Stimulated activated CD4-positive, alpha-beta T cell treated with anti-CD3 and anti-CD28 coated beads, Interleukin-15, amount 100 ng/mL, for 24 hours (primary cell): ENCODE data around the gene SLC22A4.

Experiments
- DNase-seq: peaks from one replicate; pipeline ENCODE4 v3.0.0-alpha.2; 2020

The SLC22A4 gene

DNA sequence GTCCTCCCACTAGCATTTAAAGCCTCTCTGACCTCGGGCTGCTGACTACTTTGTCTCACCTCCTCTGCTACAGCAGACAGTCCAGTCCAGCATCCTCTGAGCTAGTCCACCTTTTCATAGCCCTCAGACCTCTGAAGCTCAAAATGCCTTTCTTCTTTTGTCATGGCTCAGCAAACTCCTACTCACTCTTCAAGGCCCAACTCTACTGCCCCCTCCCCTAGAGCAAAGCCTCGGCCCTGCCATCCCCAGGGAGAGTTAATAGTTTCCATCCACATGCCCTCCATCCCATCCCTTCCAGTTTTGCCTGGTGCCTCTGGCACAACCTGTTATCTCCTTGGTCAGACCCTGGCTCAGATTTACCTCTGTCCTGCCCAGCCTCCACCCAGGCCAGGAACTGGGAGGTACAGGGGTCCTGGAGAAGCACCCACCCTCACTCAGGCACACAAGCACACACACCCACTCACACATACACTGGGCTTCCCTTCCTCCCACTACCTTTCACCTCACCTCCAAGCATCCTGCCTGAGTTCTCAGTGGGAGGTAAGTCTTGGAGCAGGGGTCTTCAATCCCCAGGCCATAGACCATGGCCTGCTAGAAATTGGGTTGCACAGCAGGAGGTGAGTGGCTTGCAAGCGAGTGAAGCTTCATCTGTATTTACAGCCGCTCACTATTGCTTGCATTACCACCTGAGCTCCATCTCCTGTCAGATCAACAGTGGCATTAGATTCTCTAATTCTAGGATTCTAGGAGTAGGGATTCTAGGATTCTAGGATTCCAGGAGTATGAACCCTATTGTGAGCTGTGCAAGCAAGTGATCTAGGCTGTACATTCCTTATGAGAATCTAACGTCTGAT lies 18.6 kb upstream of the SLC22A4 start:
- DNase-seq, result no peak

DNA sequence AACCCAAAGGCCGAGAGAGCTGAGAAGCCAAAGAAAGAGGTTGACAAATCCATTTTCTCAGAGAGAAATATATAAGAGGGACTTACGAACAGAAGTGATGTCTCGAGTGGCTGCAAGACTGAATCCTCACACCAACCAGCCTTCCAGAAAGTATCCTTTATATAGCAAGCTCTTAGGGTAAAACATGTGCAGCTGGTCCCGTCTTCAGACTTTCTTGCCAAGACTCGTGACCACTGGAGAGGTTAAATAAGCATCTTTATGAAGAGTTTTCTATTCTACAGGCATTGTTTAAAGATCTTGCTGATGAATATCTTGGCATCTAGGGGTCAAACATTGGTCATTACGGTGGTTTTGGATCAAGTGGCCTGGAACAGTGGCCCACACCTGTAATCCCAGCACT lies 16.9 kb upstream of the SLC22A4 start:
- DNase-seq, result no peak

DNA sequence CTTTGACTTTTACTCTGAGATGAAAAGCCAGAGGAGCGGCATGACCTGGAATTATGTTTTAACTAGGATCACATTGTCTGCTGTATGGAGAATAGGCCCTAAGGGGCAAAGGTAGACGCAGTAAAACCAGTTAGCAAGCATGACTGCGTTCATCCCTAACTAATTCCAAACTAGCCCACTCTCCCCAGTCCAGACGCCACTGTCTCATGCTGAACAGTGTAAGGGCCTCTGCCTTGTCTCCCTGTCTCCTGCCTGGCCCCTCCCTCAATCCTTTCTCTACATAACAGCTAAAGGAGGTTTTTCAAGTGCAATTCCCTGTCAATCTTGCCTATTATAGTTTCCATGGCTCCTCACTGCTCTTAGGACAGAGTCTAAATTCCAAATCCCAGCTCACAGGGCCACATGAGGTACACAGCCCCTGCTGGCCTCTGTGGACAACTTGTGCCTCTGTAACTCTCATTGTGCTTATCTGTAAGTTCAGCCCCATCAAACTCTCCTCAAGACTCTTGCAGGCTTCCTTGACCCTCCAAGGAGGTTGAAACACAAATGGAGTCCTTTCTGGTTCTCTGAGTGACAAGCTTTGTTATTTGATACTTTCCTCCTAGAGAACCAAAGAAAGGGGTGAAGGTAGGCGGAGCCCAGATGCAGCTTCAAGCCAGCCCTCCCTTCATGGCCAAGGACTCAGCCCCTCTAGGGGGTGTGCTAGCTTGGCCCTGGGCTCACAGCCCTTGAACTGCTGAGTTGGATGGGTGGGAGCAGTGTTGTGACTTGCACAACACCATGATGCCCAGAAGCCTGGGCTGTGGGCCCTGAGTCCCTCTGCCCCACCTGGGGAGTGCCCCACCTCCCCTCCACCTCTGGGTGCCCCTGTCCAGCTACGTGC lies 16.0 kb upstream of the SLC22A4 start:
- no peak for DNase-seq

DNA sequence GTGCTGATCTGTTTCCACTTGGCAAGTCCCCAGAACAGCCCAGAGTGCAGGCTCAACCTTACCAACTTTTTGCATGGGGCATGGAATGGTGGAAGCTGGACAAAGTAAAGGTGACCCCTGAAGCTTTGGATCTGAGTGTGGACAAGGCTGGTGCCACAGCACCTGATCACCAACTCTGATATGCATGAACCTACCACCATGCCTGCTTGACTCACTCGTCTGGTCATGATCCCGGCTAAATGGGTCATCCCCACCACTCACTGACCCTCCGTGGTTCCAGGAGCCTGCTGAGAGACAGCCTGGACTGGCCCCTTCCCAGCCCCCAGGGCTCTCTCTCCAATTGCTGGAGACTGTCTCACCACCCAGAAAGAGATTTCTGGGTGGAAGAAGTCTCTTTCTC lies 14.4 kb upstream of the SLC22A4 start:
- no peak for DNase-seq

DNA sequence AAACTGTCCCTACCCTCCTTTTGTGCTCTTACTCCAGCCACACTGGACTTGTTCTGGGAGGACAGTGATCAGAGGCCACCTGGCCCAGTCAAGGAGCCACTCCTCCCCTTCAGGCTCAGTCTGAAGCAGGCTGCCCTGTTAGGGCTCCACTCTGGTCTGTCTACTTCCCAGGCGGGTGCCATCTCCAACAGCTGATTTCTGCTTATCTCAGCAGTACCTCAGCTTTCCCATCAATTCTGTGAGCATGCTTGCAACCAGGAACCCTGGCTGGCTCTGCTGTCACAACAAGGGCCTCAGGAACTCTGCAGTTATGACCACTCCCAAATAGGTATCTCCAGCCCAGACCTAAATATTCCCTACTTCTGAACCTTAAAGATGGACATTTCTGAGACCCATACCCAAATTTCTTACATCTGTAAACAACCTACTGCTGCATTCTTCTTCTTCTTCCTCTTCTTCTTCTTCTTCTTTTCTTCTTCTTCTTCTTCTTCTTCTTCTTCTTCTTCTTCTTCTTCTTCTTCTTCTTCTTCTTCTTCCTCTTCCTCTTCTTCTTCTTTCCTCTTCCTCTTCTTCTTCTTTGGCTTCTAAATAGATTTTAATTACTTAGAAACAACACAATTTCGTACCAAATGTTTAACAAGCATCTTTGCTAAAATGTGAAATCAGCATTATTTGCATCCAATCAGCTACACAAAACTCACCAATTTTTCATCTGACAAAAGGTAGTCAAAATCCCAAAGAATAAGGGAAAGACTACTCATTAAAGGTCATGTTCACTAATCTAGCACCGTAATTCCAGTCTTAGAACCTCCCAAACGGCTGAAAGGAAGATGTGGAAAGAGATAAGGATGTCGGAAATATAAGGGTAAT lies 13.6 kb upstream of the SLC22A4 start:
- DNase-seq, result no peak

DNA sequence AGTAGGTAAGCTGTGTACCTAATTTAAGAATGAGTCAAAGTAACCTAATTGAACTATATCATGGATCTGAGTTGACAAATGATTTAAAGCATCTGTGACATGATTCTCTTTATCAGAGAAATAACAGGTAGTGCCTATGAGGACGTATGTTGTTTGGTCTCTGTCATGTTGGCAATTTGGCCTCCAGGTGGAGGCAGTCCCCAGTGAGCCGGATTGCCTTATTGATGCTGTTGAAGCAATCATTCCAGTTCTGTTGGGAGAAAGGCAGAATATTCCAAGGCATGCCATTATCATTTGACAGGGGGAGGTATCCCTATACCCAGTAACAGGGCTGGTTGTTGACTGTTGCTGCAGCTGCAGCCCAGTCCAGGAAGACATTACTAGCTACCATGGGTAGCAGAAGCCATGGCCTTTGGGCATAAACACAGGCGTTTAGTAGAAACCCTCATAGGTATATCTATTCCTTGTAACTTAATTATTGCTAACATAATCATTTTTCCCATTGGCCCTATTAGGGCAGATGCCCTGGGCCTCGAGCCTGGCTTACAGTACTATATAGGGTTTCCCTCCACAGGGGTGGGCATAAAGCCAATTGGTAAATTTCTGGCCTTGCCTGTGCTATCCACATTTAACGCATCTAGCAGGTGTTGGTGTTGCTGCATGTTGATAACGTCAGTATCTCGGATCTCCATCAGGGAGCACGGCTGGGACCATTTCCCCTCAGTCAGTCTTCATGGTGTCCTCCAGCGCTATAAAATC lies 12.2 kb upstream of the SLC22A4 start:
- DNase-seq, result no peak

DNA sequence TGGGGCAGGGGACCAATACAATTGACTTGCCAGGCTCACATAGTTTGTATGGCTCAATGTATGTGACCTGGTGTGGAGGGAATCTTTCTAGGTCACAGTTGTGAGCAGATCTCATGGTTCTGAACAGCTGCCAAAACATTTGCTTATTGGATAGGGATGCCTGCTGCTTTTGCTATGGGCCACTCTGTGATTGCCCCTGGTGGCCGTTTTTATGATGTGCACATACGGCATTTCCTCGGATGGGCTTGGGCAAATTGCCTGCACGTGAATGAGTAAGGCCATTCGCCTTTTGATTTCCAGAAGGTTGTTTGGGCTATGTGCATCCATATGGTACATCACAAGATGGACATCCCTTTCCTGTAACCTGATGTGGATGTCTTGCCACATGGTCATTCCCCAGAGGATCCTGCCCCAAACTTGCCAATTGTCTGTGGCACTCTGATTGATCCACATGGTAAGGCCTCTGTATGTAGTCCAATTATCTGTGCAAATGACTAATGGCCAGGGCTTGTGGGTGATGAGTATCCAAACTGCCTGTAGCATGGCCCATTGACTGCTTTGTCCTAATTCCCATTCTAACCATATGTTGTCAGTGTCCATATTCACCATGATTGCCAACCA lies 10.7 kb upstream of the SLC22A4 start:
- DNase-seq, result no peak

DNA sequence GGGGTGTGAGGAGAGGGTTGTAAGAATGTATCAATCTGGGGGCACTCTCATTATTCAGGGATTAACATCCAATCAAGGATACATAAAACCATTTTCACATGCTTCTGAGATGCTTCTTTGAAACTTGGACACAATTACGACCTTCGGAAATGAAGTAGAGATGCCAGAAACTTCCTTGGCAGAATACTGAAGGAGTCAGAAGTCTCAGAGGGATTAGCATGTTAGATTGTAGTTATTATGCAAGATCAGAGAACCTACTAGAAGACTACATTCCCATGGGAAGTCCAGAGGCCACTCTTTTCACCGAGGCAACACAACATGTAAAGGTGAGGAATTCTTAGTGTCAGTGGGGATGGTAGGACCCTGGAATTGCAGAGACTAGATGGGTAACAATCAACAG lies 5.1 kb upstream of the SLC22A4 start:
- no peak for DNase-seq

DNA sequence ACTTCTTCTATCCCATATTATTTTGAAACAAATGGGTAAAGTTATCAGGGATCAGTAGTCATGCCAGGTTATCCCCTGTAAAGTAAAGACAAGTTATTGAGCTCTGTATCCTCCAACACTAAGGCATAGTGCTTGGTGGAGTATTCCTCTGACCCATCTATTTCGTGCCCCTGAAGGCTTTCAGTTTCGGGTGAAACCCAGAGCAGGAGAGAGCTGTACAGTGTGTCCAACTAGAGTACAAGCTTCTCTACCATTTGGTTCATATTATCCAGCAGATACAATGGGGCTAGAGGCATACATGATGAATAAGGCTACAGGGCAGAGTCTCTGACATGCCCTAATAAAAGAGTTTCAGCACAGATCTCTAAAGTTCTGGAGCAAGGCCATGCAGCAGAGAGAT lies 3.2 kb upstream of the SLC22A4 start:
- no peak for DNase-seq

DNA sequence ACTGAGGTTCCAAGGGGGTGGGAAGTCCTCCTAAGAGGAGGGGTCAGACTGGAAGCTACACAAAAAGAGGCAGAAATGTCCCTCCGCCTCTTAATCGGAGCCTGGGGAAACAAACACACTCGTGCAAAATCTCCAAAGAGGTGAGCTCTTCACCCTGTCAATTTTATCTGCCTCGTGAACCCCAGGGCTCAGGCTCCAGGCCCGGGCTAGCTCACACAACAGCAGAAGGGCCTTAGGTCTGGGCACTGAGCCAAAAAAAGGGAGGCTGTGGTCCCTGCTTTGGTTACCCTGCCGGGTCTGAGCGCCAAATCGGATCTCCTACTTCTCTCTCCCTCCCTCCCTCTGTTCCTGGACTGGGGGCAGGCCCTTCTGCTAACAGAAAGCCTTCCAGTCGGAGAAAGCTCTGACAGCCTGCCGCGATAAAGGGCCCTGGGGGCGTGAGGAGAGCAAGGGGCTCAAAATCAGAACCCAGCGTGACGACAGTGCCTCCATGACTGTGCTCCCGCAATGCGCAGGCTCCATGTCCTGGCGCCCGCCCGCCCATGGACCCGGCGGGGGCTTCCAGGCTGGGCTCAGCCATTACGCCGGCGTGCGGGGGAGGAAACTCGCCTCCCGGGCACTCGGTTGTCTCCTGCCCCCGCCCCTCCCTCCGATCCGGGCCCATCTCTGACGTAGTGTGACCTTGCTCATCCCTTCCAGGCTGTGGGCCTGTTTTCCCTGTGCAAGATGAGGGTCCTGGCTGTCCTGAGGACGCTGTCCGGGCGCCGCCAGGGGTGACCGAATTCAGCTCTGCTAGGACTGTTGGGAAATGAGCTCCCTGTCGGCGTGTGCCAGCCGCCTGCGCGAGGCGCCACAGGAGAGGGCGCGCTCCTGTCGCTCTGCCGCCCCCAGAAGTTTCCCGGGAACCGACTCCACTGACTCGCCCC lies 865 bp upstream of the SLC22A4 start:
- peak; percentile 90 for DNase-seq

DNA sequence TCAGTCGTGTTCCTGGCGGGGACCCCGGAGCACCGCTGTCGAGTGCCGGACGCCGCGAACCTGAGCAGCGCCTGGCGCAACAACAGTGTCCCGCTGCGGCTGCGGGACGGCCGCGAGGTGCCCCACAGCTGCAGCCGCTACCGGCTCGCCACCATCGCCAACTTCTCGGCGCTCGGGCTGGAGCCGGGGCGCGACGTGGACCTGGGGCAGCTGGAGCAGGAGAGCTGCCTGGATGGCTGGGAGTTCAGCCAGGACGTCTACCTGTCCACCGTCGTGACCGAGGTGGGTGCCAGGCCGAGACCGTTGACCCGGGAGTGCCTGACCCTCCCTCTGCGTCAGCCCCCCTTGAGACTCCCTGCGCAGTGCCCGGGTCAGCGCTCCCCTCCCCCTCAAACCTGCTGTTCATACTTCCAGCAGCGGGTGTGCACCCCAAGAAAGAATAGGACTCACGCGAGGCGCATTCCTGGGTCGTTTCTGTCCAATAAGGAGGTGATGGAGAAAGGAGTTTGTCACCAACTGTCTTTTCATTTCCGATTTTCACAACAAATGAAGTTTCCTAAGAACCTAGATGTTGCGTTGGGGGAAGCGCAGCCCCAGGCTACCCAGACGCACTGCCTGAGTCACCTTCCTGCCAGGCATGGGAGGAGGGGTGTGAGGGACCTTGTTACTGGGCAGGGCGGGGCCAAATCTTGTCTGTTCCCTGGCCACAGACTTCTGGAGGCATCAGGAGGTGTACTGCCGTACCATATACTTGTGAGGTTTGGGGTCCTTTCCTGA lies 722 bp downstream of the SLC22A4 start:
- DNase-seq, result peak; percentile 92

DNA sequence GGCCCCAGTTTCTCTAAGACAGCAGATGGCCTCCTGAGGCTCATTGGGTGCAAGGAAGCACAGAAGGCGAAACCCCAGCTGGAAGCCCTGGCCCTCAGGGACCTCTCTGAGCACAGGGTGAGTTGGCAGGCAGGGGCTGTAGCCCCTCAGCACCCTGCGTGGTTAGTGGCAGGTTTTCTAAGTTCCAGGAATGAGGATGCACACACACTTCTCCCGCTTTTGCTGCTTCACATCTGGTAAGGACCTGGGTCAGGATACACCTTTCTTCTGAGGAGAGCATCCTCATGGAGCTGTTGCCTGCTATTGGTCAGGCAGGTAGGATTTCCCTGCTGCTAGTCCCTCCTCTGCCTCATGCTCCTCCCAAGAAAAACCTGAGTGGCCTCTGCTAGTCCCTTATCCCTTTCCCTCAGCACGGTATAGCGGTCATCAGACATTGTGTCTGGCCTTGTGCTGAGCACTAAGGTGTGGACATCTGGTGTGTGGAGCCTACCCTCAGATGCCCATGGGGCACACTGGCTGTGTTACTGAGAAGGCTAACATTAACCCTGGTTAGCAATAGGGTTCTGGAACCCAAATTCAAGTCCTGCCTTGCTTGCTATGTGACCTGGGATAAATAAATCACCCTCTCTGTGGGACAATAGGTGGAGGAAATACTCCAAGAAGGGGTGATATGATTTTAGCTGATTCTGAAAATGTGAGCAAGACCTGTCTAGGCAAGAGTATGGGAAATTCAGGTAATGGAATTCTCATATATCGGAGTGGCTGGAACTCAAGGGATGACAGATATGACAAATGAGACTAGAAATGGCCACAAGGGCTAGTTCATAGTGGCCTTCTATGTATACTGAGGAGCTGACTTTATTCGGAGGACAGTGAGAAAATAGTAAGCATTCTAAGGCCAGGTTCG lies 1.6 kb downstream of the SLC22A4 start:
- no peak for DNase-seq

DNA sequence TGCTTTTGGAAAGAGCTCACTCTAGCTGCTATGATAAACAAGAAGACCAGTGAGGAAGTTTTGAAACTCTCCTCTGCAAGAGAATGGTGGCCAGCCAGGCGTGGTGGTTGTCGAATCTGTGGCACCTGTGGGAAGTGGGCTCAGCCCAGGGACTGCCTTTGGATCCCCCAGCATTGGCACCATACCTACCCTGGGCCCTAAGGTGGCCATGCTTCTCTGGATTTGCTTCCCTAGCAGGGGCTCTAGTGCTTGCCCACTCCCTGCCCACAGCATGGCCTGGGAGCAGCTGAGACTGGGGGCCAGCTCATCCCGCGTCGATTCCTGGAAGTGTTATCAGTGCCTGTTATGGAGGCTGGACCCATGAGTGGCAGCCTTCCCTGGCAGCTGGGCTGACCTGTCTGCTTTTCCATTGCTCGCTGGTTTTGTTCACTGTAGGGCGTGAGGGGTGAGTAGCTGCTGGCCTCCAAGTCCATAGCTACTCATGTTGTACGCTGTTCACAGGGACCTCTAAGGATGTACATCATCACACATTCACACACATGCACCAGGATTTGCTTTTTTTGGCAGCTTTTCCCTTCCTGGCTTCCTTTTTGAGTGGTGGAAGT lies 2.3 kb downstream of the SLC22A4 start:
- no peak for DNase-seq

DNA sequence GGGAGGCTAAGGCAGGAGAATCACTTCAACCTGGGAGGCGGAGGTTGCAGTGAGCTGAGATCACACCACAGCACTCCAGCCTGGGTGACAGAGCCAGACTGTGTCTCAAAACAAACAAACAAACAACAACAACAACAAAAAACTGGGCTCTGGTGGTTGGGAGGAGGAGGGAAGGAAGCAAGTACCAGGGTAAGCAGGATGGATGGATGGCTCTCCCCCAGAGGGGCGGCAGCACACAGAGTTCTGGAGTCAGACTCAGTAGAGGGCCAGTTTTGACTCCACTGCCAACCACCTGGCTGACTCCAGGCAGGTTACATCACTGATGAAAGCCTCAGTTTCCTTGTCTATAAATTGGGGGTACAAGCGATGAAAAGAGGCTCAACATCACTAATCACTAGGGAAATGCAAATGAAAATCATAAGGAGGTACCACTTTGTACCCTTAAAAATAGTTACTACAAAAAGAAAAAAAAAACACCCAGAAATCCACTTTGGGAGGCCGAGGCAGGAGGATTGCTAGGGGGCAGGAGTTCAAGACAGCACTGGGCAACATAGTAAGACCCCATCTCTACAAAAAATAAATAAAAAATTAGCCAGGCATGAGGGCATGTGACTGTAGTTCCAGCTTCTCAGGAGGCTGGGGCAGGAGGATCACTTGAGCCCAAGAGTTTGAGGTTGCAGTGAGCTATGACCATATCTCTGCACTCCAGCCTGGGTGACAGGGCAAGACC lies 3.2 kb downstream of the SLC22A4 start:
- DNase-seq, result no peak

DNA sequence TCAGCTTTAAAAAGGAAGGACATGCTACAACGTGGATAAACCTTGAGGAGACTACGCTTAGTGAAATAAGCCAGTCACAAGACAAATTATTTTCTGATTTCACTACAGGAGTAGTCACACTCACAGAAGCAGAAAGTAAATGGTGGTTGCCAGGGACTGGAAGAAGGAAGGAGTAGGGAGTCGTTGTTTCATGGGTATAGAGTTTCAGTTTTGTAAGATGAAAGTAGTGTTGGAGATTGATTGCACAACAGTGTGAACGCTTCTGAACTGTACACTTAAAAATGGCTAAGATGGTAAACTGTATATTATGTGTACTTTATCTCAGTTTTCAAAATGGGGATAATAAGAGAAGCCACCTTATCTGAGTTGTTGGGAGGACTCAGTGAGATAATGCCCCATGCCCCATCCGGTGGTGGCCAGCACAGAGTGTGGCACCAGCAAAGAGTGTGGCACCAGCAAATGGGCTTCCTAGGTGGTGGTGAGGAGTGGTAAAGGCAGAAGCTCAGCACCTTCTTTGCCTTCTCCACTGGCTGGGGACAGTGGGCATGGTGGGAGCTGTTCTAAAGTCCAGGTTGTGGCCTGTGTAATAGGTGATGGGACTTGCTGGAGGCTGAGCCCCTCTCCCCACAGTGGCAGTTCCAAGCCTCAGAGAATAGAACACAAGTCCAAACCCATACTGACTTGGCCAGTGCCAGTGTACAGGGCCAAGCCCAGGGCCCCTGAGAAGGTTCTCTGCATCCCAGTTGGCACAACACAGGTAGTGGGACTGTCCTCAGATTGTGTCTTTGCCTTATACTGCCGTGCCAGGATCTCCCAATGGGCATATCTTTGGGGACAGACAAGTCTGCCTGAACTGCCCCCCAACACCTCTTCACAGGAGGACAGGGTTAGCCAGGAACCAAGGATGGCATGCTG lies 4.4 kb downstream of the SLC22A4 start:
- DNase-seq, result no peak

DNA sequence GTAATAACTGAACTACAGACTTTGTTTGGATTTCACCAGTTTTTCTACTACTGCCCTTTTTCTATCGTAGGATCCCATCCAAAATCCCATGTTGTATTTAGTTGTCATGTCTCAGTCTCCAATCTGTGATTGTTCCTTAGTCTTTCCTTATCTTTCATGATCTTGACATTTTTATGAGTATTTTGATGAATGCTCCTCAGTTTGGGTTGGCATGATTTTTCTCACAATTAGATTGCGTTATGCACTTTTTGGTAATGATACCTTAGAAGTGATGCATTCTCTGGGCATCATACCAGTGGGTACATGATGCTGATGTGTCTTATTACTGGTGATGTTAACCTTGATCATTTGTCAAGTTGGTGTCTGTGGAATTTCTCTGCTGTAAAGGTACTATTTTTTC lies 5.7 kb downstream of the SLC22A4 start:
- DNase-seq, result no peak
